ENCODE data around the gene PALLD. TPM values are rescaled to one million over a fixed set of nuclear protein-coding genes. Genes with fewer than 3 reads are reported as not detected.
A peak's percentile ranks its signal among the peaks of the same experiment; 100 is the strongest.

Gene PALLD
- total RNA-seq, 4 donors from 2014 or later: 1,903 to 3,507 (median 2,130) TPM

DNA sequence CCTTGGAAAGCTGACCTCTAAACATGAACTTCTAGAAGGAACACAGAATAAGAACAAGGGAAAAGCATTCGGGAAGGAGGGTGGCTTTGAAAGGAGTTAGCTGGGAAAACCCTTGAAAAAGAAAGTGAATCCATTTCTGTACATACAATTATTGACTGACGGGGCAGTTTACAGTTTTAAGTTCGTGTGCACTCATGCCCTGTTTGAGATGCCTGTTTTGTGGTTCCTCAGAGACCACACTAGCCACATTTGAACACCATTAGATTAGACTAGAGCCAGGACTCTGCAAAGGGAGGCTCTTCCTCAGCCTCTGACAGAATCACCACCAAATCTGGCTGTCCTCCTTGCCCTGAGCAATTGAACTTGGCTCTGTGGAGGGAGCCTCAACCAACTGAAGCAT, 158.3 kb downstream of the PALLD start:
- Histone ChIP-seq H3K4me1 (peaks cover 0 to 4% (median 0%) of the 10 kb centered on the region in 4 donors), H3K36me3 (no peaks in the 10 kb centered on the region), H3K4me3 (no peak overlapping the region), H3K9me3 (no peaks in the 10 kb centered on the region), H3K27me3 (no peaks in the 10 kb centered on the region), H3K27ac (replicated peaks in 1 of 4) (no peak overlapping the region)
- TF ChIP-seq, protein P1, sequence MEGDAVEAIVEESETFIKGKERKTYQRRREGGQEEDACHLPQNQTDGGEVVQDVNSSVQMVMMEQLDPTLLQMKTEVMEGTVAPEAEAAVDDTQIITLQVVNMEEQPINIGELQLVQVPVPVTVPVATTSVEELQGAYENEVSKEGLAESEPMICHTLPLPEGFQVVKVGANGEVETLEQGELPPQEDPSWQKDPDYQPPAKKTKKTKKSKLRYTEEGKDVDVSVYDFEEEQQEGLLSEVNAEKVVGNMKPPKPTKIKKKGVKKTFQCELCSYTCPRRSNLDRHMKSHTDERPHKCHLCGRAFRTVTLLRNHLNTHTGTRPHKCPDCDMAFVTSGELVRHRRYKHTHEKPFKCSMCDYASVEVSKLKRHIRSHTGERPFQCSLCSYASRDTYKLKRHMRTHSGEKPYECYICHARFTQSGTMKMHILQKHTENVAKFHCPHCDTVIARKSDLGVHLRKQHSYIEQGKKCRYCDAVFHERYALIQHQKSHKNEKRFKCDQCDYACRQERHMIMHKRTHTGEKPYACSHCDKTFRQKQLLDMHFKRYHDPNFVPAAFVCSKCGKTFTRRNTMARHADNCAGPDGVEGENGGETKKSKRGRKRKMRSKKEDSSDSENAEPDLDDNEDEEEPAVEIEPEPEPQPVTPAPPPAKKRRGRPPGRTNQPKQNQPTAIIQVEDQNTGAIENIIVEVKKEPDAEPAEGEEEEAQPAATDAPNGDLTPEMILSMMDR (IDR thresholded peaks at IDR 0.05): no peak
- TF ChIP-seq EP300 (IDR thresholded peaks at IDR 0.05) (no peak), POLR2AphosphoS5 (IDR thresholded peaks at IDR 0.05) (no peak), POLR2A (IDR thresholded peaks at IDR 0.05; ENCODE audit: low read depth) (no peak)
- intact Hi-C loops (cut with DNase I): no loop called here
- DNase-seq (ENCODE audit: extremely low spot score): no peak
- WGBS: 78% methylated on average over 3 of the region's 3 CpGs

GRCh38 chr4:168656055-168656660, 159.3 kb downstream of the PALLD start:
- no peak for DNase-seq (ENCODE audit: extremely low spot score)
- Histone ChIP-seq H3K27ac (replicated peaks in 1 of 4) (no peak overlapping the region), H3K4me3 (no peak overlapping the region), H3K9me3 (no peaks in the 10 kb centered on the region), H3K27me3 (no peaks in the 10 kb centered on the region), H3K36me3 (no peaks in the 10 kb centered on the region), H3K4me1 (peaks cover 0 to 4% (median 0%) of the 10 kb centered on the region in 4 donors)
- 85% methylated on average over 4 of the region's 4 CpGs for WGBS
- intact Hi-C loops (cut with DNase I): no loop called here
- TF ChIP-seq POLR2AphosphoS5 (IDR thresholded peaks at IDR 0.05) (peak in 1 of 2 donors; percentile 30), EP300 (IDR thresholded peaks at IDR 0.05) (no peak)

DNA sequence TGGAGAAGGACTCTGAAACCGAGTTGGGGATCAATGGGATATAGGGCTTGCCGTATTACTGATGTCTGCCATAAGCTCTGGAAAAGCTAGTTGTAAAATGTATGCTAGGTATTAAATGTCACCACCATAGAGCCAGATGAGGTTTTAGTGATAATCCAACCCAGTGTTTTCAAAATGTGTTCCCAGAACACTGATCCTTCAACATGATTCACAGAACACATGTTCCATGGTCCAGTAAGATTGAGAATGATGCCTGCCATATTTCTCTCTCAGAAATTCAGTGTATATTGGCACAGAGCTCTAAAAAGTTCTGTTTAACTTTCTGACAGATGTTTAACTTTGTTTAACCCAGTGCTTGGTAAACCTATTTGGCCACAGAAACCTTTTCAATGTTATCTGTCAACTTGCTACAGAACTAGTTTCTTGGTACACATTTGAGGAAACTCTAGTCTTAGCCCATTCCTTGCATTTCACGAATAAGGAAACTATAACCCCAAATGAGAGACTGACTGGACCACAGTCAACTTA, 160.2 kb downstream of the PALLD start:
- no peaks in the 10 kb centered on the region for H3K27me3 ChIP-seq
- WGBS: 83% methylated on average over 3 of the region's 3 CpGs
- H3K27ac ChIP-seq (replicated peaks in 1 of 4): no peak overlapping the region
- H3K4me3 ChIP-seq: no peak overlapping the region
- TF ChIP-seq EP300 (IDR thresholded peaks at IDR 0.05): no peak
- TF ChIP-seq POLR2AphosphoS5 (IDR thresholded peaks at IDR 0.05): no peak
- TF ChIP-seq POLR2A (IDR thresholded peaks at IDR 0.05; ENCODE audit: low read depth): no peak
- TF ChIP-seq, protein P1 (IDR thresholded peaks at IDR 0.05): no peak
- H3K36me3 ChIP-seq: no peaks in the 10 kb centered on the region
- DNase-seq (ENCODE audit: extremely low spot score): no peak
- H3K4me1 ChIP-seq: peaks cover 0 to 4% (median under 1%) of the 10 kb centered on the region in 4 donors
- intact Hi-C loops (cut with DNase I): no loop called here
- no peaks in the 10 kb centered on the region for H3K9me3 ChIP-seq

DNA sequence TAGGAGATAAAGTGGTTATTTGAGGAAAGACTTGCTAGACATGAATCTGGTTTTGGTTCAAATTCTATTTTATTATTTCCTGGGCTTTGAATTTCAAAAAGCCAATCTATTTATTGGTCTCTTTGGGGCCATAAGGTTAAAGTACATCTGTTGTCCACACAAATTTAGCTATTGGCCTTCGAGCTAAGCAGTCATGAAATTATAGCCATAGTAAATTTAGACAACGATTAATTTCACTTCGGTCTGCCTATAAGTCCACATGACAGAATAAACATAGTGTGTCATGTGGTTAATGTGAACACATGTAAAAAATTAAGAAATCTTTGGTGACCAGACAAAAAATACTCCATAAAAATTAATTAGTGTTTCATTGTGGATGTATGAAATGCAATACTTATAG, 161.9 kb downstream of the PALLD start:
- 87% methylated on average over 3 of the region's 3 CpGs for whole genome bisulfite sequencing
- Histone ChIP-seq H3K9me3 (no peaks in the 10 kb centered on the region), H3K27ac (replicated peaks in 1 of 4) (no peak overlapping the region), H3K27me3 (no peaks in the 10 kb centered on the region), H3K4me3 (no peak overlapping the region), H3K36me3 (no peaks in the 10 kb centered on the region), H3K4me1 (peaks cover 6 to 14% (median 6%) of the 10 kb centered on the region in 4 donors)
- no peak for TF ChIP-seq EP300 (IDR thresholded peaks at IDR 0.05)
- TF ChIP-seq, protein P1 (IDR thresholded peaks at IDR 0.05): no peak
- TF ChIP-seq POLR2A (IDR thresholded peaks at IDR 0.05; ENCODE audit: low read depth): no peak
- TF ChIP-seq POLR2AphosphoS5 (IDR thresholded peaks at IDR 0.05): no peak
- no peak for DNase-seq (ENCODE audit: extremely low spot score)
- intact Hi-C loops (cut with DNase I): no loop called here

DNA sequence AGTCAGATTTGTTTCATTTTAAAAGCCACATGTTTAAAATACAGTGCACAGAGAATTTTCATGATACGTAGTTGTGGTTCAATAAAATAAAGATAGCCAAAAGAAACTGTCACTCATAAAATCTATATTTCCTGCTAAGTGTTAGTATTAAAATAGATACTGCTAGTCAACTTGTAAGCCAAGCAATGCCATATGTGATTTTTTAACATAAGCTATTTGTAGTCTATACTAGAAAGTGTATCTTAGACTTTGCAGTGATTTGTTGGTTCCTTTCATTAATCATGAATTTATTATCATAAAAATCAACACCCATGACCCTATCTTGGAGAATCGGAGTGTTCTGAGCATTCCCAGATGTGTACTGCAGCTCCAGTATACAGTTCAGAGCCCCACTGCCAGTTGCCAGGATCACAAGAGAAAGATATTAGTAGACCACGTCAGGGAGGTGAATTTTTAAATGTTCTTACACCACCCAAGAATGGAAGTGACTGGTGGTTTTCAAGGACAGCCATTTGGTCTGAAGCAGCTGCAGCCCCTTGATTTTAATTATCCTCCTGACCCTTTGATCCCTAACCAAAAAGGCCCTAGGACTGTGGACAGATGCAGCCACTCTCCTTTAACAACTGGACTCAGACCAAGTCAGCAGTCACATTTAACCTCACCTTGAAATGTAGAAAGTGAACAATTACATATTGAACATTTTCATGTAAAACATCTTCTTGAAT, 163.1 kb downstream of the PALLD start:
- WGBS: 67% methylated on average over 3 of the region's 3 CpGs
- Histone ChIP-seq H3K27ac (replicated peaks in 1 of 4) (no peak overlapping the region), H3K27me3 (no peaks in the 10 kb centered on the region), H3K9me3 (no peaks in the 10 kb centered on the region), H3K36me3 (no peaks in the 10 kb centered on the region), H3K4me3 (no peak overlapping the region), H3K4me1 (peaks cover 6 to 14% (median 6%) of the 10 kb centered on the region in 4 donors)
- TF ChIP-seq EP300 (IDR thresholded peaks at IDR 0.05): no peak
- no peak for TF ChIP-seq POLR2A (IDR thresholded peaks at IDR 0.05; ENCODE audit: low read depth)
- TF ChIP-seq POLR2AphosphoS5 (IDR thresholded peaks at IDR 0.05): no peak
- TF ChIP-seq, protein P1 (IDR thresholded peaks at IDR 0.05): no peak
- no peak for DNase-seq (ENCODE audit: extremely low spot score)
- intact Hi-C loops (cut with DNase I): no loop called here
